DMS 273 treated with DMSO at 0.1 percent for 48 hours (cell line): ENCODE results near the gene ESCO1.

ENCODE experiments used
- DNase-seq: peaks from one replicate; lab custom pipeline; 2025; lab: John Stamatoyannopoulos, UW

Gene ESCO1

GRCh38 chr18:21486905-21487437, 113.5 kb downstream of the ESCO1 start:
- no peak for DNase-seq

GRCh38 chr18:21484851-21485636, 115.5 kb downstream of the ESCO1 start:
- DNase-seq, result no peak

- no peak for DNase-seq
These were observed 117.5 kb downstream of the ESCO1 start for GRCh38 chr18:21483051-21483450.

- DNase-seq, result no peak
These were observed 118.8 kb downstream of the ESCO1 start for GRCh38 chr18:21481739-21482138.

- DNase-seq, result no peak
These were observed 120.8 kb downstream of the ESCO1 start for GRCh38 chr18:21479721-21480120.
